ENCODE data around the gene LTA. TPM values are rescaled to one million over a fixed set of nuclear protein-coding genes. Genes with fewer than 3 reads are reported as not detected.

Gene LTA
- total RNA-seq, 1 donor from 2014 or later, result not detected

DNA sequence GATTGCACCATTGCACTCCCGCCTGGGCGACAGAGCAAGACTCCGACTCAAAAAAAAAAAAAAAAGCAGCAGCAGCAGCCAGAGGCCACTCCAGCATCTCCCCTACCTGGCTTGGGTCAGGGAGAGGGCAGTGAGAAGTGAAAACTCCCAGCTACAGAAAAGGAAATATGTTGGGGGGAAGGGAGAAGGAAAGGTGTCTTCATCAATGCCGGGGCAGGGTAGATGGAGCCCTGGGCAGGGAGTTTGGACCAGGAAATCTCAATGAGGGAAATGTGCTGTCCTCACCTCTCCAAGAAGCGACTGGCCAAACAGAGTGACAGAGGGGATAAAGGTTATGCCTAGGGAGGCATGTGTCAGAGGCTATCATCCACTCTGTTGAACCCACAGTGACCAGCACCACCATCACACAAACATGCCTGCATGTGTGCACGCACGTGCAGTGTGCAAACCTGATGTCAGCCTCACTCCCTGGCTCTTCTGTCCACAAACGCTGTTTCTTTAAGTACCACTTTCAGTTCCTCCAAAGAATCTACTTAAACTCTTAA, 42.1 kb downstream of the LTA start:
- Mint-ChIP-seq H3K36me3 (ENCODE audit: unreplicated experiment) (no peaks in the 10 kb centered on the region), H3K4me1 (ENCODE audit: unreplicated experiment) (no peaks in the 10 kb centered on the region), H3K9me3 (ENCODE audit: unreplicated experiment) (no peaks in the 10 kb centered on the region), H3K27me3 (ENCODE audit: unreplicated experiment) (no peaks in the 10 kb centered on the region), H3K27ac (ENCODE audit: unreplicated experiment) (no peak overlapping the region), H3K4me3 (ENCODE audit: unreplicated experiment) (no peak overlapping the region)
- no peak for DNase-seq (ENCODE audit: extremely low spot score, unreplicated experiment)
- TF ChIP-seq, protein P1, sequence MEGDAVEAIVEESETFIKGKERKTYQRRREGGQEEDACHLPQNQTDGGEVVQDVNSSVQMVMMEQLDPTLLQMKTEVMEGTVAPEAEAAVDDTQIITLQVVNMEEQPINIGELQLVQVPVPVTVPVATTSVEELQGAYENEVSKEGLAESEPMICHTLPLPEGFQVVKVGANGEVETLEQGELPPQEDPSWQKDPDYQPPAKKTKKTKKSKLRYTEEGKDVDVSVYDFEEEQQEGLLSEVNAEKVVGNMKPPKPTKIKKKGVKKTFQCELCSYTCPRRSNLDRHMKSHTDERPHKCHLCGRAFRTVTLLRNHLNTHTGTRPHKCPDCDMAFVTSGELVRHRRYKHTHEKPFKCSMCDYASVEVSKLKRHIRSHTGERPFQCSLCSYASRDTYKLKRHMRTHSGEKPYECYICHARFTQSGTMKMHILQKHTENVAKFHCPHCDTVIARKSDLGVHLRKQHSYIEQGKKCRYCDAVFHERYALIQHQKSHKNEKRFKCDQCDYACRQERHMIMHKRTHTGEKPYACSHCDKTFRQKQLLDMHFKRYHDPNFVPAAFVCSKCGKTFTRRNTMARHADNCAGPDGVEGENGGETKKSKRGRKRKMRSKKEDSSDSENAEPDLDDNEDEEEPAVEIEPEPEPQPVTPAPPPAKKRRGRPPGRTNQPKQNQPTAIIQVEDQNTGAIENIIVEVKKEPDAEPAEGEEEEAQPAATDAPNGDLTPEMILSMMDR (IDR thresholded peaks at IDR 0.05), result no peak

DNA sequence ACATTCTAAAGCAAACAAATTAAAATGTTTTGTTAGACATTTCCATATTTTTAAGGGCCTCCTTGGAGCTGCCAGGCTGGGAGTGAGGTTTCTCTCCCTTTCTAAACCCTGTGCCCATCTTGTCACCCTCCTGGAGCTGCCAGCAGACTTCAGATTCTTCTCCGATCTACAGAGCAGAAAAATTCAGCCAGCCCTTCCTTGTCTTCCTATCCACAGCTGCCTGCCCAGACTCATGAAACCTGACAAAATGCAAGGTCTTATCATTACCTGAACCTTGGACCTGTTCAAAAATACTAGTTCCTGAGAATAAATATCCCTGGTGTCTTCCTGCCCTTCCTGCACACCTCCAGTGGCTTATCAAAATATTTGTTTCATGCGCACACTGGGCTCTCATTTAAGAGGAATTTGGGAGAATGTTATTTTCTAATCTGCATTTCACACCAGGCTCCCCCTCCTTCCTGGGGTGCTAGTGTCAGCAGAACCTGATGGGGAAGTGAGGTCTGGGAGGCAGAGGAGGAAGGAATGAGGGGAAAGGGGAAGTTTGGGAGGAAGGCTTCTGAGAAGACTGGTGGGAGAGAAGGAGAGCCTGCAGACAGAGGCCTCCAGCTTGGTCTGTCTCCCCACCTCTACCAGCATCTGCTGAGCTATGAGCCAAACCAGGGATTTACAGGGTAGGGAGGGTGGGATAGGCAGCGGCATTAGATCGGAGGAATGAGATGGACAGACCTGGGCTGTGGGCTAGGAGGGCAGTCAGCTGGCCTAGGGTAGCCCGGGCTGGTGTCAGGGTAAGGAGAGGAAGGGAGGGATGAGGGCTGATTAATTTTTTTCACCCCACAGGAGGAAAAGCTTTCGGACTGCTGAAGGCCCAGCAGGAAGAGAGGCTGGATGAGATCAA, 42.8 kb downstream of the LTA start, which contains the start of gene AIF1:
Gene AIF1 (plus strand): TSS at position 551 of the 895 bp plus-strand sequence. CDS start 96 bp downstream, at position 647.
- H3K27ac Mint-ChIP-seq (ENCODE audit: unreplicated experiment), result no peak within 1 kb of the TSS
- H3K36me3 Mint-ChIP-seq (ENCODE audit: unreplicated experiment), result no peaks in the 10 kb centered on the region
- TF ChIP-seq, protein P1 (IDR thresholded peaks at IDR 0.05), result no peak
- no peaks in the 10 kb centered on the region for H3K9me3 Mint-ChIP-seq (ENCODE audit: unreplicated experiment)
- no peak within 1 kb of the TSS for H3K4me3 Mint-ChIP-seq (ENCODE audit: unreplicated experiment)
- DNase-seq (ENCODE audit: extremely low spot score, unreplicated experiment), result no peak
- H3K4me1 Mint-ChIP-seq (ENCODE audit: unreplicated experiment), result peaks cover 3% of the 10 kb centered on the region
- no peaks in the 10 kb centered on the region for H3K27me3 Mint-ChIP-seq (ENCODE audit: unreplicated experiment)

DNA sequence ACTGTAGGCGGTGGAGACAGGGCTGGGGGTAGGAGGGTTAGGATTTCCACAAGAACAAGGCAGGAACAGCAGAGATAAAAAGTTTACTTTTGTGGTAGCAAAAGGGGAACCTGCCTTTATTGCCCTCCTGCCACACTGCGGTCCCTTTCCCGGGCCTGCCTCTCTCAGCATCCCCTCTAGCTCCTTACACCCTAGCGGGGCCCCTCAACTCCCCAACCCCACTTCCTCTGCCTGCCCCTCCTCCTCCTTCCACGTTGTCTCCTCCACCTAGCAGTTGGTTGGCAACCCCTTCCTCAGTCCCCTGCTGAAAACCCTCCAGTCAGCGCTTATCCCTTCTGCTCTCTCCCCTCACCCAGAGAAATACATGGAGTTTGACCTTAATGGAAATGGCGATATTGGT, 43.7 kb downstream of the LTA start:
- TF ChIP-seq, protein P1 (IDR thresholded peaks at IDR 0.05), result no peak
- Mint-ChIP-seq H3K27ac (ENCODE audit: unreplicated experiment) (no peak overlapping the region), H3K27me3 (ENCODE audit: unreplicated experiment) (no peaks in the 10 kb centered on the region), H3K4me1 (ENCODE audit: unreplicated experiment) (peaks cover 3% of the 10 kb centered on the region), H3K36me3 (ENCODE audit: unreplicated experiment) (no peaks in the 10 kb centered on the region), H3K9me3 (ENCODE audit: unreplicated experiment) (no peaks in the 10 kb centered on the region), H3K4me3 (ENCODE audit: unreplicated experiment) (no peak overlapping the region)
- DNase-seq (ENCODE audit: extremely low spot score, unreplicated experiment), result no peak

DNA sequence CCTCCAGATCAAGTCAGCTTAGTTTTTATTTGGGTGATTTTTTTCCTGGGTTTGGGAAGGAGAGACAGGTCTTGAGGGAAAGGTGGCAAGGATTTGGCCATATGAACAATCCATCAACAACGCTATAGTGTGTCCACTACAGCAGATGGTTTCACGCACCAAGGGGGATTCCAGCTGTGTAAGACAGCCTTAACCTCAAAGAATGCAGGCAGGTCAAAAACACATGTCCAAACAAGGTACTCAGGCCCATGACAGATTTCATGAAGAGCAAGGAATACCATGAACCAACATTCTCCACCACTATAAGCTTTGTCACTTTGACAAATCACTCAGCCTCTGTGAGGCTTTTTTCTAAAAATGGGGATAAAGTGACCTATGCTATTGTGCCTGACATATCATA, 44.9 kb downstream of the LTA start:
- Mint-ChIP-seq H3K27ac (ENCODE audit: unreplicated experiment) (no peak overlapping the region), H3K9me3 (ENCODE audit: unreplicated experiment) (no peaks in the 10 kb centered on the region), H3K4me1 (ENCODE audit: unreplicated experiment) (peaks cover 8% of the 10 kb centered on the region), H3K4me3 (ENCODE audit: unreplicated experiment) (no peak overlapping the region), H3K27me3 (ENCODE audit: unreplicated experiment) (no peaks in the 10 kb centered on the region), H3K36me3 (ENCODE audit: unreplicated experiment) (no peaks in the 10 kb centered on the region)
- TF ChIP-seq, protein P1 (IDR thresholded peaks at IDR 0.05), result no peak
- DNase-seq (ENCODE audit: extremely low spot score, unreplicated experiment), result no peak
